HS-5 (cell line): ENCODE results near the gene FGFR2.

Experiments
- DNase-seq: peaks from one replicate; pipeline ENCODE4 v3.0.0-alpha.2; 2012; ENCODE audit warnings: low read depth

FGFR2 gene

GRCh38 chr10:121493521-121493920 lies 104.7 kb downstream of the FGFR2 start:
- no peak for DNase-seq

- no peak for DNase-seq
These were observed 107.2 kb downstream of the FGFR2 start for GRCh38 chr10:121490871-121491519.

- DNase-seq: no peak
These were observed 112.7 kb downstream of the FGFR2 start for GRCh38 chr10:121485436-121486139.

- no peak for DNase-seq
These were observed 113.4 kb downstream of the FGFR2 start for GRCh38 chr10:121484816-121485215.

GRCh38 chr10:121484401-121484800 lies 113.8 kb downstream of the FGFR2 start:
- DNase-seq: no peak

GRCh38 chr10:121481180-121481579 lies 117.1 kb downstream of the FGFR2 start:
- no peak for DNase-seq

GRCh38 chr10:121478556-121478955 lies 119.7 kb downstream of the FGFR2 start:
- no peak for DNase-seq

GRCh38 chr10:121469797-121470606 lies 128.2 kb downstream of the FGFR2 start:
- DNase-seq: no peak

- DNase-seq: no peak
These were observed 129.5 kb downstream of the FGFR2 start for GRCh38 chr10:121468726-121469125.

GRCh38 chr10:121466424-121466823 lies 131.8 kb downstream of the FGFR2 start:
- DNase-seq: no peak

GRCh38 chr10:121465215-121465614 lies 133.0 kb downstream of the FGFR2 start:
- no peak for DNase-seq

GRCh38 chr10:121464517-121464916 lies 133.7 kb downstream of the FGFR2 start:
- DNase-seq: no peak

GRCh38 chr10:121462955-121463354 lies 135.3 kb downstream of the FGFR2 start:
- no peak for DNase-seq

GRCh38 chr10:121462281-121462680 lies 136.0 kb downstream of the FGFR2 start:
- DNase-seq: no peak

- DNase-seq: no peak
These were observed 136.9 kb downstream of the FGFR2 start for GRCh38 chr10:121461307-121461706.

- DNase-seq: no peak
These were observed 137.5 kb downstream of the FGFR2 start for GRCh38 chr10:121460733-121461132.

GRCh38 chr10:121459622-121460453 lies 138.4 kb downstream of the FGFR2 start:
- DNase-seq: no peak

- DNase-seq: no peak
These were observed 139.0 kb downstream of the FGFR2 start for GRCh38 chr10:121459279-121459621.

- DNase-seq: no peak
These were observed 140.5 kb downstream of the FGFR2 start for GRCh38 chr10:121457729-121458128.

GRCh38 chr10:121455377-121455776 lies 142.9 kb downstream of the FGFR2 start:
- no peak for DNase-seq

- DNase-seq: no peak
These were observed 143.5 kb downstream of the FGFR2 start for GRCh38 chr10:121454781-121455180.

GRCh38 chr10:121453160-121453559 lies 145.1 kb downstream of the FGFR2 start:
- no peak for DNase-seq
